MCF 10A (cell line): Measurements from ENCODE around the gene ZDHHC17. TPM values are rescaled to one million over a fixed set of nuclear protein-coding genes. Genes with fewer than 3 reads are reported as not detected.

Experiments used
- BruUV-seq: library from RNA; stranded (reverse); fragments of 400-500 nt; replicated peaks from 2 replicates; lab custom pipeline; 2021; lab: Mats Ljungman, UMichigan
- CTCF ChIA-PET: fragments of 300-600 bp; sonication (Branson Sonifier 250); formaldehyde crosslinking; extraction: SDS; loops from one replicate; lab custom pipeline; 2021; ENCODE audit warnings: antibody characterized with exemption, inconsistent platforms; lab: Yijun Ruan, JAX
- POLR2A ChIA-PET: fragments of 300-600, 350-650 bp; sonication (Branson Sonifier 250); formaldehyde crosslinking; extraction: SDS; loops from one replicate; lab custom pipeline; 2020; ENCODE audit warnings: antibody characterized with exemption, inconsistent platforms; lab: Yijun Ruan, JAX
- DNase-seq: peaks from one replicate; pipeline ENCODE4 v3.0.0-alpha.2; 2018; ENCODE audit not compliant: unreplicated experiment
- H3K27ac Mint-ChIP-seq: one replicate; pipeline ENCODE4 v1.8.0; 2022; ENCODE audit warnings: mild to moderate bottlenecking, low read depth, mixed read lengths; ENCODE audit not compliant: unreplicated experiment
- H3K27me3 Mint-ChIP-seq: one replicate; pipeline ENCODE4 v1.8.0; 2022; ENCODE audit warnings: mixed read lengths; ENCODE audit not compliant: insufficient read depth, unreplicated experiment
- H3K36me3 Mint-ChIP-seq: one replicate; pipeline ENCODE4 v1.8.0; 2022; ENCODE audit warnings: mild to moderate bottlenecking, moderate library complexity, mixed read lengths; ENCODE audit not compliant: insufficient read depth, unreplicated experiment
- H3K4me1 Mint-ChIP-seq: one replicate; pipeline ENCODE4 v1.8.0; 2022; ENCODE audit warnings: mixed read lengths; ENCODE audit not compliant: insufficient read depth, unreplicated experiment
- H3K4me3 Mint-ChIP-seq: one replicate; pipeline ENCODE4 v1.8.0; 2022; ENCODE audit warnings: mild to moderate bottlenecking, moderate library complexity, mixed read lengths; ENCODE audit not compliant: unreplicated experiment
- H3K9me3 Mint-ChIP-seq: one replicate; pipeline ENCODE4 v1.8.0; 2022; ENCODE audit warnings: mixed read lengths; ENCODE audit not compliant: unreplicated experiment
- CTCF ChIP-seq: fragments of 200-600 bp; IDR thresholded peaks from one replicate; pipeline ENCODE4 v1.8.0; 2022; ENCODE audit warnings: antibody characterized with exemption, mild to moderate bottlenecking; ENCODE audit not compliant: unreplicated experiment
- intact Hi-C: fragments of 100-400 bp; cut with micrococcal nuclease; formaldehyde crosslinking; loops from 2 replicates; pipeline ENCODE4 v1.14.1; 2022
- total RNA-seq: library from RNA; stranded (reverse); gene quantifications from 2 replicates; pipeline ENCODE4 v1.2.3, GENCODE V29; 2022

The ZDHHC17 gene
- total RNA-seq, 1 experiment from 2014 or later: 26.9 TPM

- POLR2A ChIA-PET: no interaction called here
- H3K36me3 Mint-ChIP-seq: no peaks in the 10 kb centered on the region
- H3K9me3 Mint-ChIP-seq: no peaks in the 10 kb centered on the region
- CTCF ChIA-PET: no interaction called here
- no peaks in the 10 kb centered on the region for H3K27me3 Mint-ChIP-seq
- H3K27ac Mint-ChIP-seq: no peak overlapping the region
- no peak overlapping the region for H3K4me3 Mint-ChIP-seq
- no peak for TF ChIP-seq CTCF
- H3K4me1 Mint-ChIP-seq: peaks cover 5% of the 10 kb centered on the region
- no peak for DNase-seq
- intact Hi-C loops: no loop called here
- no TSS peak for BruUV-seq
Measured at GRCh38 chr12:76715332-76715731, 48.6 kb upstream of the ZDHHC17 start.

- ChIA-PET POLR2A (interaction anchor here (1.0 kb wide), 1 partner anchor 32 kb away, joined by 3 read pairs; no protein-coding TSS in a partner anchor), CTCF (no interaction called here)
- no peak for DNase-seq
- Mint-ChIP-seq H3K4me1 (peaks cover 5% of the 10 kb centered on the region), H3K27ac (no peak overlapping the region), H3K27me3 (no peaks in the 10 kb centered on the region), H3K36me3 (no peaks in the 10 kb centered on the region), H3K4me3 (no peak overlapping the region), H3K9me3 (peaks cover 2% of the 10 kb centered on the region)
- no peak for TF ChIP-seq CTCF
- intact Hi-C loops: no loop called here
- no TSS peak for BruUV-seq
Measured at GRCh38 chr12:76717314-76717713, 46.6 kb upstream of the ZDHHC17 start.

- ChIA-PET POLR2A (interaction anchor here (1.2 kb wide), 1 partner anchor 9 kb away, joined by 4 read pairs; no protein-coding TSS in a partner anchor), CTCF (no interaction called here)
- H3K27me3 Mint-ChIP-seq: no peaks in the 10 kb centered on the region
- no peaks in the 10 kb centered on the region for H3K4me1 Mint-ChIP-seq
- DNase-seq: peak; percentile 49
- intact Hi-C loops: no loop called here
- H3K27ac Mint-ChIP-seq: no peak overlapping the region
- no TSS peak for BruUV-seq
- H3K36me3 Mint-ChIP-seq: no peaks in the 10 kb centered on the region
- peaks cover 8% of the 10 kb centered on the region for H3K9me3 Mint-ChIP-seq
- H3K4me3 Mint-ChIP-seq: no peak overlapping the region
- no peak for TF ChIP-seq CTCF
Measured at GRCh38 chr12:76719171-76720041, 44.5 kb upstream of the ZDHHC17 start.

- no peaks in the 10 kb centered on the region for H3K4me1 Mint-ChIP-seq
- DNase-seq: no peak
- POLR2A ChIA-PET: no interaction called here
- no peak for TF ChIP-seq CTCF
- CTCF ChIA-PET: no interaction called here
- no peak overlapping the region for H3K27ac Mint-ChIP-seq
- no peak overlapping the region for H3K4me3 Mint-ChIP-seq
- peaks cover 8% of the 10 kb centered on the region for H3K9me3 Mint-ChIP-seq
- H3K36me3 Mint-ChIP-seq: no peaks in the 10 kb centered on the region
- intact Hi-C loops: no loop called here
- H3K27me3 Mint-ChIP-seq: no peaks in the 10 kb centered on the region
- no TSS peak for BruUV-seq
Measured at GRCh38 chr12:76720068-76720467, 43.8 kb upstream of the ZDHHC17 start.
